A549 (cell line): ENCODE measurements around the gene STT3B. TPM values are rescaled to one million over a fixed set of nuclear protein-coding genes. Genes with fewer than 3 reads are reported as not detected.

ENCODE experiments used
- ATAC-seq, 2 experiments: fragments of 200-7000 bp in 1 of 2; fragments of >200 bp in 1 of 2; cut with Nextera tagmentation in 1 of 2; cut with Tn5 transposase in 1 of 2; 3 replicates each; pipeline versions ENCODE4 v1.8.0 to v1.9.1; 2018 to 2020; ENCODE audit warnings: mild to moderate bottlenecking in 1 of 2, moderate library complexity in 1 of 2
- CTCF ChIA-PET: fragments of 300-600 bp; sonication (Branson Sonifier 250); formaldehyde crosslinking; extraction: SDS; loops from one replicate; lab custom pipeline; 2021; ENCODE audit warnings: antibody characterized with exemption, inconsistent platforms; lab: Yijun Ruan, JAX
- POLR2A ChIA-PET: fragments of 350-600 bp; formaldehyde crosslinking; extraction: SDS; loops from one replicate; lab custom pipeline; 2021; ENCODE audit warnings: antibody characterized with exemption, inconsistent platforms; lab: Yijun Ruan, JAX
- DNase-seq, 2 experiments: peaks; one replicate each; pipeline versions ENCODE4 v3.0.0 to v3.0.0-alpha.2; 2011 to 2016; ENCODE audit warnings: low read depth in 1 of 2, low spot score in 1 of 2
- FAIRE-seq: peaks from 2 replicates; lab custom pipeline; 2011; peaks lifted over from hg19 to GRCh38; lab: Jason Lieb, UNC
- H3K27ac ChIP-seq, 2 experiments: fragments of >200 bp; sonication (Bioruptor Twin); formaldehyde crosslinking; 3 replicates each; pipeline ENCODE4 v1.5.1; 2016 to 2017
- H3K4me1 ChIP-seq: fragments of >200 bp; sonication (Bioruptor Twin); formaldehyde crosslinking; 3 replicates; pipeline ENCODE4 v1.6.1; 2016
- H3K4me2 ChIP-seq: fragments of >200 bp; sonication (Bioruptor Twin); formaldehyde crosslinking; 3 replicates; pipeline ENCODE4 v1.6.1; 2016
- H3K4me3 ChIP-seq: fragments of >200 bp; sonication (Bioruptor Twin); formaldehyde crosslinking; 3 replicates; pipeline ENCODE4 v1.5.1; 2016
- H3K9me3 ChIP-seq: fragments of >200 bp; sonication (Bioruptor Twin); formaldehyde crosslinking; 3 replicates; pipeline ENCODE4 v1.6.1; 2016
- ATOH8 ChIP-seq: fragments of 250-450 bp; sonication (Bioruptor Pico); IDR thresholded peaks from 2 replicates; pipeline ENCODE4 v1.5.0; 2020; ENCODE audit warnings: low read depth, mild to moderate bottlenecking, moderate library complexity
- CBX2 ChIP-seq: fragments of 200-600 bp; sonication (generic); IDR thresholded peaks from 2 replicates; pipeline ENCODE4 v1.6.1; 2016; ENCODE audit warnings: low read depth, mild to moderate bottlenecking, borderline replicate concordance
- CBX8 ChIP-seq: fragments of 200-600 bp; sonication (generic); IDR thresholded peaks from 2 replicates; pipeline ENCODE4 v1.6.1; 2016
- CEBPB ChIP-seq, 2 experiments: fragments of >200 bp in 1 of 2; sonication (Bioruptor Twin) in 1 of 2; formaldehyde crosslinking in 1 of 2; IDR thresholded peaks; 2 replicates each; pipeline ENCODE4 v1.6.1; 2012 to 2016
- CHD2 ChIP-seq: fragments of 150-350 bp; IDR thresholded peaks from 2 replicates; pipeline ENCODE4 v1.6.1; 2014; ENCODE audit warnings: low read length; ENCODE audit not compliant: partially characterized antibody
- ESRRA ChIP-seq: fragments of 150-350 bp; IDR thresholded peaks from 2 replicates; pipeline ENCODE4 v1.6.1; 2014; ENCODE audit warnings: mild to moderate bottlenecking, low read length, borderline replicate concordance
- FOSL2 ChIP-seq, 2 experiments: fragments of 450-650 bp in 1 of 2; fragments of >200 bp in 1 of 2; sonication (Bioruptor Twin) in 1 of 2; formaldehyde crosslinking; IDR thresholded peaks; 2 replicates each; pipeline versions ENCODE4 v1.5.0 to v1.6.1; 2016 to 2020; ENCODE audit warnings: mild to moderate bottlenecking in 1 of 2, moderate library complexity in 1 of 2
- GATA3 ChIP-seq: IDR thresholded peaks from 2 replicates; pipeline ENCODE4 v1.6.1; 2012; ENCODE audit warnings: borderline replicate concordance
- HDAC2 ChIP-seq: fragments of 200-600 bp; sonication (generic); IDR thresholded peaks from 2 replicates; pipeline ENCODE4 v1.6.1; 2016
- HES2 ChIP-seq: fragments of >200 bp; sonication (Bioruptor Twin); formaldehyde crosslinking; IDR thresholded peaks from 2 replicates; pipeline ENCODE4 v1.6.1; 2016
- HEYL ChIP-seq: fragments of 250-450 bp; sonication (Bioruptor Pico); IDR thresholded peaks from 2 replicates; pipeline ENCODE4 v1.8.0; 2021; ENCODE audit warnings: mild to moderate bottlenecking, moderate library complexity
- HOXA7 ChIP-seq: fragments of 250-450 bp; sonication (Bioruptor Pico); IDR thresholded peaks from 2 replicates; pipeline ENCODE4 v1.5.0; 2020; ENCODE audit warnings: mild to moderate bottlenecking, moderate library complexity
- JUN ChIP-seq, 2 experiments: fragments of >200 bp; sonication (Bioruptor Twin); formaldehyde crosslinking; IDR thresholded peaks; 2 replicates in 1 of 2; 3 replicates in 1 of 2; pipeline ENCODE4 v1.6.1; 2016 to 2017
- JUNB ChIP-seq: fragments of >200 bp; sonication (Bioruptor Twin); formaldehyde crosslinking; IDR thresholded peaks from 2 replicates; pipeline ENCODE4 v1.6.1; 2016
- KDM5A ChIP-seq: fragments of 200-600 bp; sonication (generic); IDR thresholded peaks from 2 replicates; pipeline ENCODE4 v1.6.1; 2016; ENCODE audit warnings: antibody characterized with exemption, mild to moderate bottlenecking
- NFE2L2 ChIP-seq: fragments of 150-350 bp; conservative IDR thresholded peaks from 2 replicates; pipeline ENCODE4 v1.6.1; 2014; ENCODE audit warnings: low read length
- PBX3 ChIP-seq: IDR thresholded peaks from 2 replicates; pipeline ENCODE4 v1.6.1; 2012
- PHF8 ChIP-seq: fragments of 200-600 bp; sonication (generic); IDR thresholded peaks from 2 replicates; pipeline ENCODE4 v1.6.1; 2016; ENCODE audit warnings: low read depth, mild to moderate bottlenecking, antibody characterized with exemption, moderate library complexity, borderline replicate concordance
- REST ChIP-seq: fragments of 200-600 bp; sonication (generic); IDR thresholded peaks from 2 replicates; pipeline ENCODE4 v1.6.1; 2016; ENCODE audit warnings: antibody characterized with exemption, mild to moderate bottlenecking, moderate library complexity
- RFX5 ChIP-seq: fragments of 450-650 bp; IDR thresholded peaks from 2 replicates; pipeline ENCODE4 v1.7.1; 2014; ENCODE audit warnings: antibody characterized with exemption, mild to moderate bottlenecking, moderate library complexity
- RNF2 ChIP-seq: fragments of 200-600 bp; sonication (generic); IDR thresholded peaks from 2 replicates; pipeline ENCODE4 v1.6.1; 2016; ENCODE audit warnings: low read depth, mild to moderate bottlenecking, antibody characterized with exemption, moderate library complexity, borderline replicate concordance
- TFCP2L1 ChIP-seq: fragments of 250-450 bp; sonication (Bioruptor Pico); IDR thresholded peaks from 2 replicates; pipeline ENCODE4 v1.5.0; 2021; ENCODE audit warnings: mild to moderate bottlenecking
- USF2 ChIP-seq: fragments of 450-650 bp; IDR thresholded peaks from 2 replicates; pipeline ENCODE4 v1.6.1; 2014; ENCODE audit warnings: antibody characterized with exemption
- ZFP36 ChIP-seq: fragments of 450-650 bp; IDR thresholded peaks from 2 replicates; pipeline ENCODE4 v1.6.1; 2014; ENCODE audit warnings: borderline replicate concordance; ENCODE audit not compliant: partially characterized antibody
- WGBS: methylation state at CpG from one replicate; pipeline ENCODE4 v1.1.6; 2017; ENCODE audit errors: missing lambda C conversion rate; 5-methylcytosine and 5-hydroxymethylcytosine counted together
- polyA plus RNA-seq, 4 experiments: library from polyadenylated mRNA; depleted of rRNA in 3 of 4; stranded (reverse); fragments of >200 nt; fragmentation: RNase III in 1 of 4; extraction: RNeasy Plus Mini Kit Qiagen cat#74134 plus additional on column Dnase treatment in 1 of 4; gene quantifications; 2 replicates in 3 of 4; 3 replicates in 1 of 4; pipeline ENCODE4 v1.2.3, GENCODE V29; 2011 to 2017

Gene STT3B
- polyA plus RNA-seq, 2 of the 4 experiments (the other 2 are of a cell fraction) = 92.1 to 171 TPM

- no peaks in the 10 kb centered on the region for H3K9me3 ChIP-seq
- ATAC-seq (no peak), DNase-seq (no peak), FAIRE-seq (no peak)
- no peak overlapping the region for H3K4me2 ChIP-seq
- peaks cover 23% of the 10 kb centered on the region for H3K4me1 ChIP-seq
- CTCF ChIA-PET = interaction anchor here (1.8 kb wide), 1 partner anchor 12 kb away, joined by 3 read pairs; no protein-coding TSS in a partner anchor
- H3K4me3 ChIP-seq = no peak overlapping the region
- TF ChIP-seq CBX2 = no peak
- TF ChIP-seq ATOH8 (CRISPR knock-in tag) = no peak
- TF ChIP-seq HEYL = no peak
- no peak for TF ChIP-seq ESRRA
- TF ChIP-seq CEBPB (IDR thresholded peaks at IDR 0.05) = no peak
- no peak for TF ChIP-seq HDAC2
- no peak for TF ChIP-seq NFE2L2
- TF ChIP-seq JUN (IDR thresholded peaks at IDR 0.05) = no peak
- POLR2A ChIA-PET = no interaction called here
- no peak overlapping the region for H3K27ac ChIP-seq
- 97% methylated on average over 1 of the region's 1 CpG for WGBS
Observed at GRCh38 chr3:31613177-31613576, 80.5 kb downstream of the STT3B start.

- ChIA-PET CTCF (interaction anchor here (1.8 kb wide), 1 partner anchor 11 kb away, joined by 3 read pairs; no protein-coding TSS in a partner anchor), POLR2A (no interaction called here)
- FAIRE-seq (no peak), DNase-seq (no peak), ATAC-seq (no peak)
- Histone ChIP-seq H3K4me3 (no peak overlapping the region), H3K4me1 (peaks cover 23% of the 10 kb centered on the region), H3K27ac (no peak overlapping the region), H3K9me3 (no peaks in the 10 kb centered on the region), H3K4me2 (no peak overlapping the region)
- TF ChIP-seq CEBPB (IDR thresholded peaks at IDR 0.05) (no peak), TFCP2L1 (CRISPR knock-in tag) (no peak), ZFP36 (no peak), KDM5A (no peak), PHF8 (no peak), JUNB (no peak), HES2 (no peak), GATA3 (no peak), FOSL2 (IDR thresholded peaks at IDR 0.05) (no peak), FOSL2 (CRISPR knock-in tag; IDR thresholded peaks at IDR 0.05) (no peak), HEYL (no peak), PBX3 (no peak), CBX8 (no peak), CBX2 (no peak), RNF2 (no peak), CHD2 (no peak), USF2 (no peak), REST (no peak), RFX5 (no peak), HOXA7 (CRISPR knock-in tag) (no peak)
- 96% methylated on average over 4 of the region's 4 CpGs for whole genome bisulfite sequencing
Observed at GRCh38 chr3:31613654-31614053, 80.9 kb downstream of the STT3B start.
